Fibroblast of lung (primary cell): ENCODE results near the gene ZIK1.

Source experiments
- CTCF ChIP-seq, 2 donors: IDR thresholded peaks in 1 of 2; conservative IDR thresholded peaks in 1 of 2; 1 replicate in 1 of 2; 2 replicates in 1 of 2; pipeline ENCODE4 v1.5.1; 2011 to 2012; ENCODE audit warnings: low read length in 2 of 2, control low read depth in 1 of 2, inconsistent platforms in 1 of 2, low read depth in 1 of 2, mild to moderate bottlenecking in 1 of 2
- EZH2 ChIP-seq: IDR thresholded peaks from 2 replicates; pipeline ENCODE4 v1.5.1; 2012; ENCODE audit warnings: low read length, control low read depth, mild to moderate bottlenecking; ENCODE audit errors: missing control alignments

- TF ChIP-seq CTCF (conservative IDR thresholded peaks at IDR 0.05 in 1 of 2, IDR thresholded peaks at IDR 0.05 in 1 of 2; ENCODE audit: low read depth in 1 of 2, low read length in 2 of 2) = no peak
- TF ChIP-seq EZH2 = no peak
Observed at GRCh38 chr19:57583521-57584416, at the start of gene ZIK1.
